ENCODE data around the gene NCBP2.

Gene NCBP2

DNA sequence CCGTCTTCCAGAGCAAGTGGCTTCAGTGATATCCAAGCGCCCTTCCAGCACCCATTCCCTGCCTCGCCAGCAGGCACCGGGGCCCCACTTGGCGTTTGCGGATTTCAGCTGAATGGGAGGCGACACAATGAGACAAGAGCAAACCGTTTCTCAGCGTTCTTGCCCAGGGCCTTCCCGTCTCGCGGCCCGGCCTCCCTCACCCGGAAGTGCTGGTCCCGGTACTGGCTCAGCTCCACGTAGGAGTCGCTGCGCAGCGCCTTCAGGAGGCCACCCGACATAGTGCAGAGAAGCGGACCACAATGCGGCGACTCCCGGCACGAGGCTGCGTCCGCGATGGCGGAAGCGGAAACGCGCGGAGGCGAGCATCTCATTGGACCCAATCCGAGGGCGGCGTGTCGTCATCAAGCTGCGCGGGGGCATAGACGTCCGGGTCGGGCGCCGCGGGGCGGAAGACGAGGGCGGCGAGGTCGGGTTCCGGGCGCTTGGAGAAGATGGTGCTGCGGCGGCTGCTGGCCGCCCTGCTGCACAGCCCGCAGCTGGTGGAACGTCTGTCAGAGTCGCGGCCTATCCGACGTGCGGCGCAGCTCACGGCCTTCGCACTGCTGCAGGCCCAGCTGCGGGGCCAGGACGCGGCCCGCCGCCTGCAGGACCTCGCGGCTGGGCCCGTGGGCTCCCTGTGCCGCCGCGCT lies at the start of gene NCBP2:
Gene NCBP2 (minus strand): TSS at position 303 of the 689 bp plus-strand sequence. CDS start 25 bp downstream, at position 278.
- peak; percentile 67 for DNase-seq

DNA sequence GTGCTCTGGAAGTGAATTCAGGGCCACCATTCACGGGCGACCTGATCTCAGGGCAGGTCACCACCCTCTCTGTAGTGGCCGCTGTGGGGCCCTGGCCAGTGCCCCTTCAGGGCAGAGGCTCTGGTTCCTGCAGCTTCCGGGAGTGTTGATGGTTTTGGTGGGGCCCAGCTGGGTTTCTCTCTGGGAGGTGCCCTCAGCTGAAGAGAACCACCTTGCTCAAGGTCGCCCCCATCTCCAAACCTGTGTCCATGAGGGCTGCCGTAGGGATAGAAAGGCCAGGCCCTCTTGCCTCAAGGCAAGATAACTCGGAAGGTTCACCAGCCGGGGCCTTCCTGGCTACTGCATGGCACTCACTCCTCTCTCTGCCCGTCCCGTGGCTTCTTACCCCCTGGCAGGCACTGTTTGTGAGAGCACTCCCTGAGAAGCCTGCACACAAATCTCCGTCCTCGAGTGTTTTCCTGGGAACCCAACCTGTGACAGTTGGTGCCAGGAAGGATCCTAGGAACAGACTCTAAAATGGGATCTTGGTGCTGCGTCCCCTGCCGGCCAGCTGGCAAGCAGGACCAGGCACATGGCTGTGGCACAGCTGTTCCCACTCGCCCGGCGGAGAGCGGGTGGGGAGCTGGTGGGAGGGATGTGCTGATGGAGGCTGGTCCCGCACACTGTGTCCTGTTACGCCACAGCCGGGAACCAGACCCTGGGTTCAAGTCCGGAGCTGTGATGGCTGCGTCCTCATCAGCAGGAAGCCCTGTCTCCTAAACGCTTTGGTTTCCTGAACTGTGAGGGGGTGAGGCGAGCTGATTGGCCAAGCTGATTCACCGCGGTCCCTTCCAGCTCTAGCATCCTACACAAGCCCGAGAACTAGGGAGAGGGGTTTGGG lies 49.5 kb upstream of the NCBP2 start:
- DNase-seq: no peak

DNA sequence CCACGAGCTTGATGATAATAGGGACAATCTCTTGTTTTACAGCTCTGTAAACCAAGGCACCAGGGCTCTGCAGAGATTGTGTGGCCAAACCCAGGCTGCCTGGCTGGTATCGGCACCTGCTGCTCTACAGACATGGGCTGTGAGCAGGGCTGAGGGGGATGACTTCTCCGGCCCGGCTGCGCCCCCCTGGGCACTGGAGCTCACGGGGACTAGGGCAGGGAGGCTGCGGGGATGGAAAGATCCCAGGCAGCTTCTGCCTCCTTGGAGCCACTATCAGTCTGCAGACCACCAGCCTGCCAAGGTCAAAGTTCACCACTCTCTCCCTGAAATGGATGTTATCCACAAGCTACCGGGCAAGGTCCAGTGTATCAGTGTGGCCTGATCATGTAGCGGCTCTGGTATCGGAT lies 48.3 kb upstream of the NCBP2 start:
- DNase-seq: no peak

DNA sequence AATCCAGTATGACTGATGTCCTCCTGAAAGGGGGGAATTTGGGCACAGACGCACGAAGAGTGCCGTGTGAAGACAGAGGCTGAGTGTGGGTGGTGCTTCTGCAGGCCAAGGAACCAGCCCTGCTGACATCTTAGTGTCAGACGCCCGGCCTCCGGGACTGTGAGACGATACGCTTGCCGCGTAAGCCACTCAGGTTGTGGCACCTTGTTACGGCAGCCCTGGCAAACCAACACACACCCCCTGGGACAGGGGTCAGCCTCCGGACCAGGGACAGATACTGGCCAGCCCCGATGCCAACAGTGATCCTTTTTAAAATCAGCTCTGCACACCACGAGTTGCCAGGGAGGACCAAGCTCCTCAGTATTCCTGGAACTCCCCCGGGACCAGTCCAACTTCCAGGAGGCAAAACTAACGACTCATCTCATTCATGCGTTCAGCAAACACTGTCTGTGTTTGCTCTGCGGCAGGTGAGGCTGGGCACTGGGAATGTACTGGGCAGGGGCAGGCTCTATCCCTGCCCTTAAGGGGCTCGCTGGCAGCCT lies 47.5 kb upstream of the NCBP2 start:
- DNase-seq: peak; percentile 37

DNA sequence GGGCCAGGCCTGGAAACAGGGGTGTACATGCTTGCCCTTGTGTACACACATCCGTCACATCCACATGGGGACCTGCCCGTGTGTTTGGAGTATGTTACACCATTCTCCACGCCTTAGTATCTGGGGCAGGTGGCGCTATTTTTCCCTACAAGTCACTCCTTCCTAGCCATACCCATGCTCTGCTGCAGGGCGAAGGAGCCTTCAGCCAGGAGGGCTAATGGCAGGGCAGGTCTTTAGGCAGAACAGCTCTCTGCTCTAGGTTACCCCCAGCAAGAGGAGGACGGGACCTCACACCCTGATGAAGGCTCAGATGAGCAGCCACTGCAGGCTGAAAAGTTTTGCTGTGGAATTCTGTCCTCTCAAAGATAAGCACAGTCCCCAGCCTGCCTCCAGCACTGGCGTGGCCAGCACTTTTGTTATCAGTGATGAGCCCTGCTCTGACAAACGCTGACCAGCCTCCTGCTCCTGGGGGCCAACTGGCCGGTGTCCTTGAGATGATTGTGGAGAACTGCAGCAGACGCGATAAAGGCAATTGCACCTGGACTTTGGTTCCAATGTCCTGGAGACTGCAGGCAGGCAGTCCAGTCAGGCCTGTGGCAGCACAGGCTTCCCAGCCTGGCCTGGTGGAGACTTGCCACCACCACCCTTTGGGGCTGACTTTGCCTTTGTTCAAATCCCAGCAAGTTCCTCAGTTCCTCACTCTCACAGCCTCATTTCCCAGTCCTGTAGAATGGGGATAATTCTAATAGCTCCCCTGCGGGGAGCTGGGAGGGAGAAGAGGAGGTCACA lies 46.1 kb upstream of the NCBP2 start:
- no peak for DNase-seq

DNA sequence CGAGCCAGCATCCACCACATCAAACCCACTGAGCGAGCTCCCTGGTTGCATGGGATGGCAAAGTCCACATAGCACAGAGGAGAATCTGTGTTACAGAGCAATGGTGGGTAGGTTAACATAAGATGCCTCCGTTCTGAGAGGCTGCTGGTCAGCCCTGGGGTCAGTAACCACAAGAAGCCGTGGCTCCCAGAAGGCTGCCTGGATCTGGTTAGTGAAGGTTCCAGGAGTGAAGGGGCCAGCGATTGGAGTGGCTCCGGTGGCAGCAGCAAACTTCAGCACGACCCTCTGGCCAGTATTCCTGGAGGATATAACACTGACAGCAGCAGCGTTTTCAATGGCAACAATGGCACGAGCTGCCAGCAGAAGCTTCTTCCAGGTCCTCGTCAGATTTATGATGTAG lies 44.7 kb upstream of the NCBP2 start:
- no peak for DNase-seq

DNA sequence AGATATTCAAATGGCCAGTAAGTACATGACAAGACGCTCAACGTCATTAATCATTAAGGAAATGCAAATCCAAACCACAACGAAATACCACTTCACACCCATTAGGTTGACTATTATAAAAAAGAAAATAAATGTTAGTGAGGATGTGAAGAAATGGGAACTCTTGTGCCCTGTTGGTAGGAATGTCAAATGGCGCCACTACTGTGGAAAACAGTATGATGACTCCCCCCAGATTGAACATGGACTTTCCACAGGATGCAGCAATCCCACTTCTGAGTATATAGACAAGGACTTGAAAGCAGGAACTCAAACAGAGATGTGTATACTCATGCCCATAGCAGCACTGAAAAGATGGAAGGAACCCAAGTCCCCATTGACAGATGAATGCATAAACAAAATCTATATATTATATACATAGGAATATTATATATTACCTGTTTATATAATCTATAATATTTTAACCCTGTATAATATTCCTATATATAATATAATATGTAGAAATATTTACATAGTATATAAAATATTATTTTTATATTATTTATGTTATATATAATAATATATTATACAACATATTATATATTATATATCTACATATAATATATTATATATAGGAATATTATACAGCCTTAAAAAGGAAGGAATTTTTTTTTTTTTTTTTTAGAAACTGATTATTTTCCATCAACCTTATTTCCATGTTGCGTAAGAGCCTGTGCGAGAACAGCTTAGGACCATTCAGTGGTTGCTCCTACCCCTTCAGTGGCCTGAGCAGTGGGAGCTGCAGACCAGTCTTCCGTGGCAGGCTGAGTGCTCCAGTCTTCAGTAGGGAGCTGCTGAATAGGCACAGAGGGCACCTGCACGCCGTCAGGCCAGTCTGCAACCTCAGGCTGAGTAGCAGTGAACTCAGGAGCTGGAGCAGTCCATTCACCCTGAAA lies 43.9 kb upstream of the NCBP2 start:
- no peak for DNase-seq

DNA sequence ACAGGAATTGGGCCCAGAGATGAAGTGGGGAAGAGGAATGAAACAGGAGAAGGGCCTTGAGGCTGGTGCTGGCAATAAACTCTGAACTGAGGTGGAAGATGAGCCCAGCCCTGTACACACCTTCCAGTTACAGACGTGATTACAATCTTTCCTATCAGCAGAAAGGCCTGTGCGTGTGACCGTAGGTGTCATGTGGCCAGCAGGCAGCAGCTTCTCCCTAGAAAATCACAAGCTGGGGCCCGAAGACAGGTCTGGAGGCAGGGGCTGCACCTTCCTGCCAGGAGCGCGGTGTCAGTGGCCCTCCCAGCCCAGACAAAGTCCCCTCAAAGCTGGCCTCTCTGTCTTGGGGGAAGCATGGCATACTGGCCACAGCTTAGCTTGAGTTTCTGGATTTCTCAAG lies 43.0 kb upstream of the NCBP2 start:
- DNase-seq: no peak

DNA sequence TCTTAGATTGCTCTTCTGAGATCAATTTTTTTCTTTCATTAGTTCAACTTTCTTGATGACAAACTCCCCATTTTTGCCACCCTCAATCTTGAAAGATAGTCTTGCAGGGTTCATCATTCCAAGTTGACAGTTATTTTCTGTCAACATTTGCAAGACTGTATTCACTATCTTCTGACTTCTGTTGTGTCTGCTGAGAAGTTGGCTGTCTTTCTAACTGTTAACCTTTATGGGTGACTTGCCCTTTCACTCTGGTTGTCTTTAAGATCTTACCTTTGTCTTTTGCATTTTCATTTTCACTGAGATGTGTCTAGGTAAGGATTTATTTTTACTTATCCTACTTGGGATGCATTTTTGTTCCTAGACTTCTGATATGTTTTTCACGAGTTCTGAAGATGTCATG lies 40.9 kb upstream of the NCBP2 start:
- DNase-seq: no peak

DNA sequence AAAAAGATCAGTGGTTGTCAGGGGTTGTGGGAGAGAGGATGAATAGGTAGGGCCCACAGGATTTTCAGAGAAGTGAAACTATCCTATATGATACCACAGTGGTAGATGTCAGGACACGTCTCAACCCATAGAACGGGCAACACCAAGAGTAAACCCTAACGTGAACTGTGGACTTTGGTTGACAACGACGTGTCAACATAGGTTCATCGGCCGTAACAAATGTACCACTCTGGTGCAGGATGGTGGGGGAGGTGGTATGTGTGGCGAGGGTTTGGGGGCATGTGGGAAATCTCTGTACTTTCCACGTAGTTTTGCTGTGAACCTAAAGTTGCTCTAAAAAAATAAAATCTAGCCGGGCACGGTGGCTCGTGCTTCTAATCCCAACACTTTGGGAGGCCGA lies 39.3 kb upstream of the NCBP2 start:
- no peak for DNase-seq

DNA sequence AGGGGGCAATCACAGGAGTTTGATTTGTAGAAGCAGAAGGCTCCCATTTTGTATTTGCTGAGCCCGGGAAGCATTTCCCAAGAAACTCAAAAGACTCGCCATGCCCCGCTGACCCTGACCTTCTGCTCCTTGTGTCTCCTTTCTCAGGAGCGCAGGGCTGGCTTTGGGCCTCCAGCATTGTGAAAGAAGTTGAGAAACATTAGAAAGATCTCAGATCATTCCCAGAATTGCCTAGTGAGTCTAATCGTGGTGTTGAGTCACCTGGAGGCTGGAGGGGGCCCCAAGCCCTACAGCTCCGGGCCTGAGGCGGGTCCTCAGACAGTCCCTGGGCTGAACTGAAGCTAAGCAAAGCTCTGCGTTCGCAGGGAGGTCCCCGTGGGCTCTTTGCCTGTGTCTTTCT lies 37.2 kb upstream of the NCBP2 start:
- no peak for DNase-seq

DNA sequence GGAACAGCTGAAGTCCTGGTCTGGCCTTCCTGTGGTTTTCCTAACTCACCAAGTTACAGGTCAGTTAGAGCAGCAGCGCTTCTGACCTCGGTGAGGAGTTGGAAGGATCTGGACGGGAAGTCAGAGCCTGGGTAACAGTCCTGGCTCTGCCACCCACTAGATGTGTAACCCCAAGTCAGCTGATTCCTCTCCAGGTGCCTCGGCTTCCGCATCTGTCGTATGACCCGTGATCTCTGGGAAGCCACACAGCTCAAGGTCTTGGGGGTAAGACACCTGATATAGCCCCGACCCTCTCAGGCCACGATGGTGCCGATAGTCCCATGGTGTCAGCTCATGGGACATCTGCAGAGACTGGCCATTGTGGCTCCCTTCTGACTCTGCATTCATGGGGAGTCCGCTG lies 34.6 kb upstream of the NCBP2 start:
- DNase-seq: no peak

DNA sequence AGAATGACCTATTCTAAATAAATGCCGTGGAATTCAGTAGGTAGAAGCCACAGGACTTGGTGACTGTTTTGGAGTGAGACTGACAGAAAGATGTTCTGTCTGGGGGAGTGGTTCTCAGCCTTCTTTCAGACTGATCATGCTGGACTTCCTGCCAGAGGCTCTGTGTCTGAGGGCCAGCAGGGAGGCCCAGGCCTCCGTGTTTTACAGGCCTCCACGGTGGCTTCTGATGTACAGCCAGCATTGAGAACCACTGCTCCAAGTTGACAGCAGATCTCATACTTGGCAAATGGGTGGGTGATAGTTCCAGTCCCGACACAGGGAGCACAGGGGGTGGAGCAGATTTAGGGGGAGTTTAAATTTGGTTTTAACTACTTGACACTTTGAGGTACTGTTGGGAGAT lies 33.0 kb upstream of the NCBP2 start:
- no peak for DNase-seq

DNA sequence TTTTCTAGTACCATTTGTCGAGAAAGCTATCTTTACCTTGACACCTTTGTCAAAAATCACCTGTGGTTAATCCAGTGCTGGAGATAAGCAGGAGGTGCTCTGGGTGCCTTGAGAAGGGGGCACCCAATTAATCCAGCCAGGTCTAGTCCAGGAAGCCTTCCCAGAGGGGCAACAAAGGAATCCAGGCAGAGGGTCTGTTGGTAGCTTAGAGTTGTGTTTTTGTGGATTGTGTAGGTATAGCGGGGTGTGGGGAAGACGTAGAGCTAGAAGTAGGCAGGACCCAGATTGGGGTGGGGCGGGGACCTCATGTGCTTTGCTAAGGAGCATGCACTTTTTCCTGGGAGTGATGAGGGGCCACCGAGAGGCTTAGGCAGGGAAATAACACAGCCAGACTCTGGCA lies 32.3 kb upstream of the NCBP2 start:
- DNase-seq: no peak

DNA sequence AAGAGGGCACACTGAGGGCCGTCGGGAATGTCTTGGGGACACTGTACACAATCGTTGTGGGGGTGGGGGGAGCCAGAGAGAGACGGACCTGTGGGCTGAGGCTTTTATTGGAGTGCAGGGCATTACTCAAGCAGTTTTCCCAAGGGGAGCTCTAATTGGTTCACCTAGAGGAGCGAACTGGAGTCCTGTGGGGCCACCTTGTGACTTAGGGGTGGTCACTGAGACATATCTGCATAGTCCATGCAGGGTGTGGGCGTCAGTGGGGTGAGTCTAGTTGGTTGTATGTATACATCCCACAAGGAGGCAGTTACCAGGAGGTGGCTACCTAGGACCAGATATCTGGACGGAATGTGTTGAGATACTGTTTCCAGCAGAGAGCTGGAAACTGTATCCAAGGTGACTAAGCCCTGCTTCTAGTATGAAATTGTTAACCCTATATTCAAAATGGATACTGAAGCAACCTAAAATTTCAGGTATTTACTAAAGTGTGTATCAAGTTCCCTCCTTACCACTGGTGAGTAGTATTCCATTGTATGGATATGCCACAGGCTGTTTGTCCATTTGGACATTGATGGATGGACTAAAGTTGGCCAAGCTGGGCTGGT lies 28.9 kb upstream of the NCBP2 start:
- DNase-seq: no peak

DNA sequence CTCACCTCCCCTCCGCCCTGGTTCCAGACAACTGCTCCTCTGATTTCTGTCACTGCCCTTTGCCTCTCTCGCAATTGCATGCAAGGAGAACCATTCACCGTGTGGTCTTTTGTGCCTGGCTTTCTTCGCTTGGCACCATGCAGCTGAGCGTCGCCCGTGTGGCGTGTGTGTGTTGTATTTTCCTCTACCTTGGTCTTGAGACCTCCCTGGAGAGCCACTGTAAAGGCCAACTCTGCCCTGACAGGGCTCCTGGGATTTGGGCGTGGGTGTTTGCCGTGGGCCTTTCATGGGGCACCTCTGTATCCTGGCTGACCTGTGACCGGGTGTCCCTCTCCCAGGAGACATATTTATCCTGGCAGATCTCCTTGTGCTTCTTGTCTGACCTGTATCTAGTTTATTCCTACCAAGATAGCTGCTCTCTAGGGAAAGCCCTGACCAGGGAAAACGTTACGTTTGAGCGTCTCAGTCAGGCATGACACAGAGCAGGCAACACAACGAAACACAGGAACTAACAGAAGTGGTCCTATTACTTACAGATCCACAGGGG lies 28.3 kb upstream of the NCBP2 start:
- DNase-seq: no peak

DNA sequence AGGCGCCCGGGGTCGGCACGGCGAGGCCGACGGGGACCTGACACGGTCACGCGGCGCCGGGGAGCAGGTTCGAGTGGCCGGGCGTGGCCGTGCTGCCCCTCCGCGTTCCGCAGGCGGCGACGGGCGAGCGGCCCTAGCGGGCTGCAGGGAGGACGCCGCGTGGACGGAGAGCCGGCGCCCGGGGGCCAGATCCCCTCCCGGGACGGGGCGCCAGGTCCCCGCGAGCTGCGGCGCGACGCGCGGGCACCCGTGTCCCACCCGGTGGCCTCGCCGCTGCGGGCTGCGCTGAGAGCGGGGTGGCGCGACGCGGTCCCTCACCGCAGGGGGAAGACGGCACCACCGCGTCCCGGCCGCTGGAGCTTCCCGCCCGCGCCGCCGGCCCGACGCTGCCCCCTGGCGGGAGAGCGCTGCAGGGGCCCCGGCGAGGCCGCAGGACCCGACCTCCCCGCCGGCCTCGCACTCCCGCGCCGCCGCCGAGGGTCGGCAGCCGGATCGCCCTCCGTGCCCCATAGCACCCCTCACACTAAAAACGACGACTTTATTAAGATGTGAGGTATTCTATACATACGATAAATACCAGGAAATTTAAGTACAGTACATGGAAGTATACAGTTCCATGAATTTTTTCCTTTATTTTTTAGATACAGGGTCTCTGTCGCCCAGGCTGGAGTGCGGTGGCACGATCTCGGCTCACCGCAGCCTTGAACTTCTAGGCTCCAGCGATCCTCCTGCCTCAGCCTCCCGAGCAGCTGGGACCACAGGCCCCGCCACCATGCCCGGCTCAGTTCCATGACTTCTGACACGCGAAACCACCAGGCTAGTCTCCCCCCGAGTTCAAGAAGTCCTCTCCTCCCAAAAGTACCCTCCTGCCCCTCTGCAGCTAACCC lies 27.6 kb upstream of the NCBP2 start:
- DNase-seq: no peak

DNA sequence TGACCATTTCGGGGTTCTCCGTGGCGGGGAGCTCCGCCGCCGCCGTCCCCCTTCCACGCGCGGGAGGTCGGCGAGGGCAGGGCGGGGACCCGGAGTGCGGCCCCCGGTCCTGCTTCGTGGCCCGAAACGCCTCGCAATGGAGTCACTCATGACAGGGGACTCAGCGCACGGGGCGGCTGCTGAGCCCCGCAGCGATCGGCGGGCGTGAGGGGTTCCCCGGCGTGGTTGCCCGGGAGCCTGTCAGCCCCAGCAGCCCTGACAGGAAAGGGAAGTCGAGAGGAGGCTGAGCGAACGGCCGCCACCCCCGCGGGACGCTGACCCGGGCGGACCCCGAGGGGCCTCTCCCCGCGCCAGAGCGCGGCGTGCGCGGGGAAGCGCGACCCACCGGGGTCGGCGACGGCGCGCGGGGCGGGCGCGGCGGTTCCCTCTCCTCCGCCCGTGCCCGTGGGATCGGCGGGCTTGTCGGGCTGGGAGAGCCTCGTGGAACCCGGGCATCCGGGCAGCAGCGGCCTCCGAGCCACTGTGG lies 26.9 kb upstream of the NCBP2 start:
- no peak for DNase-seq

DNA sequence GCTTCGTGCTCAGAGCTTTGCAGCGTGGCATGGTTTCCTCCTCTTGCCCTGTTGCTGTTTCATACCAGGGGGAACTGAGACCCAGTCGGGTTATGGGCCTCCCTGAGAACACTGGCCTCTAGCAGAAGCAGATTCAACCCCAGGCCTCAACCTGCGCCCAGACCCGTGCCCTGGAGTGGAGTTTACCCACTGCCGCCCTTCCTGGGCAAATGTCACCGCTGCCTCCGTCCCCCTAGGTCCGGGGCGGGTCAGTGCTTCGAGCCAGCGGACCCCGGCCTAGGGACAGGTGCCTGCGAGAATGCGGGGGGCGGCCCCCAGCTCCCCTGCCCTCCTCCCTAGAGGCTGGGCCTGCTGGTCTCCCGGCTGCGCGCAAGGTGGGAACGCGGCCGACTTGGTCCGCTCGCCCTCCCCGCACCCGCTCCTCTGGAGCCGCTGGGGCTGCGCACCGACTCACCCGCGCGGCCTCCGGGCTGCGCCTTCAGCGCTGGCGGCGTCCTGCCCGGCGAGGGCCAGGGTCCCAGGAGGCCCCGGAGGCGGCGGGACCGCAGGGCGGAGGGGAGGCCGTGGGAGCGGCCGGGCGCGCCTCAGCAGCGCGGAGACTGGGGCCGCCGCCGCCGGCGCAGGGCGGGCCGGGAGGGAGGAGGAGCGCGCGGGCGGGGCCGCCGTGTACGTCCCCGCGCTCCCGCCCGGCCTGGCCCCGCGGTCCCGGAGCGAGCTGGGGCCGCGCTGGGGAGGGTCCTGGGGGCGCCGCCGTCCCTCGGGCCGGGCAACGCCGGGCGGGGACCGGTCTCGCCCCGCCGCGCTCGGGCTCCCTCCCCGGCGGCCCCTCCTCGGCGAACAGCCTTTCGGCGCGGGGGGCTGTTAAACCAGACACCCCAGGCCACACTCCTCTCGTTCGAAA lies 26.2 kb upstream of the NCBP2 start, which contains the start of gene PIGZ:
Gene PIGZ (minus strand): TSS at position 601 of the 901 bp plus-strand sequence. CDS start 16,802 bp downstream, outside the sequence.
- no peak for DNase-seq
